HCT116 (cell line): ENCODE results near the gene CRB1. TPM values are rescaled to one million over a fixed set of nuclear protein-coding genes. Genes with fewer than 3 reads are reported as not detected.

Experiments
- ATAC-seq: fragments of 200-7000 bp; cut with Tn5 transposase; 2 replicates; pipeline ENCODE4 v1.9.1; 2020; ENCODE audit warnings: mild to moderate bottlenecking, moderate library complexity
- BruUV-seq: library from RNA; stranded (reverse); fragments of 400-500 nt; replicated peaks from 2 replicates; lab custom pipeline; 2021; lab: Mats Ljungman, UMichigan
- CTCF ChIA-PET: fragments of 300-600 bp; sonication (Branson Sonifier 250); formaldehyde crosslinking; loops from one replicate; lab custom pipeline; 2021; ENCODE audit warnings: antibody characterized with exemption; lab: Charles Lee
- POLR2A ChIA-PET: fragments of 300-600, 350-600 bp; sonication (Branson Sonifier 250); formaldehyde crosslinking; loops from one replicate; lab custom pipeline; 2021; ENCODE audit warnings: antibody characterized with exemption; lab: Charles Lee
- RAD21 ChIA-PET, 2 experiments: fragments of 300-600 bp; sonication (Branson Sonifier 250); formaldehyde crosslinking; loops; one replicate each; lab custom pipeline; 2023; ENCODE audit warnings: low total read pairs in 2 of 2; ENCODE audit not compliant: uncharacterized antibody in 2 of 2, unreplicated experiment in 2 of 2, low non-redundant PET in 1 of 2; lab: Charles Lee
- DNase-seq: peaks from one replicate; pipeline ENCODE4 v3.0.0-alpha.2; 2010; ENCODE audit warnings: low read depth, low spot score
- H2AFZ ChIP-seq: fragments of 200-600 bp; shearing (Covaris generic), sonication (generic); 2 replicates; pipeline ENCODE4 v1.6.1; 2017; ENCODE audit warnings: low read depth, mixed run types, mixed read lengths, antibody characterized with exemption, low read length; ENCODE audit not compliant: poor library complexity, severe bottlenecking
- H3K27ac ChIP-seq: 2 replicates; pipeline ENCODE4 v1.5.1; 2012; ENCODE audit warnings: low read depth, low read length
- H3K27me3 ChIP-seq: fragments of 200-600 bp; sonication (generic); 2 replicates; pipeline ENCODE4 v1.6.1; 2016; ENCODE audit warnings: mixed run types, low read length, mixed read lengths; ENCODE audit not compliant: insufficient read depth
- H3K36me3 ChIP-seq, 2 experiments: fragments of 200-500 bp in 1 of 2; fragments of 200-600 bp in 1 of 2; sonication (Bioruptor generic) in 1 of 2; sonication (generic) in 1 of 2; 2 replicates each; pipeline versions ENCODE4 v1.5.1 to v1.6.1; 2014 to 2016; ENCODE audit warnings: low read length in 2 of 2, inconsistent platforms in 1 of 2, mixed read lengths in 1 of 2, mixed run types in 1 of 2; ENCODE audit not compliant: insufficient read depth in 2 of 2, control insufficient read depth in 1 of 2
- H3K4me1 ChIP-seq, 2 experiments: fragments of 200-600 bp in 1 of 2; sonication (generic) in 1 of 2; 2 replicates each; pipeline versions ENCODE4 v1.5.1 to v1.6.1; 2012 to 2017; ENCODE audit warnings: low read length in 2 of 2, inconsistent platforms in 1 of 2, mild to moderate bottlenecking in 1 of 2, mixed read lengths in 1 of 2, mixed run types in 1 of 2, moderate library complexity in 1 of 2; ENCODE audit not compliant: insufficient read depth in 2 of 2, control insufficient read depth in 1 of 2
- H3K4me2 ChIP-seq: fragments of 200-600 bp; sonication (generic); 2 replicates; pipeline ENCODE4 v1.6.1; 2017; ENCODE audit warnings: mixed run types, low read length, mixed read lengths
- H3K4me3 ChIP-seq, 2 experiments: fragments of 200-600 bp in 1 of 2; sonication (generic) in 1 of 2; replicated peaks in 1 of 2; 2 replicates each; pipeline ENCODE4 v1.5.1; 2011 to 2016; ENCODE audit warnings: low read length in 2 of 2, control low read depth in 1 of 2, low read depth in 1 of 2, mild to moderate bottlenecking in 1 of 2, mixed read lengths in 1 of 2, mixed run types in 1 of 2
- H3K79me2 ChIP-seq: fragments of 200-600 bp; sonication (generic); 2 replicates; pipeline ENCODE4 v1.6.1; 2017; ENCODE audit warnings: mild to moderate bottlenecking, mixed run types, low read length, moderate library complexity, mixed read lengths; ENCODE audit not compliant: insufficient read depth
- H3K9ac ChIP-seq: fragments of 200-600 bp; sonication (generic); 2 replicates; pipeline ENCODE4 v1.6.1; 2016; ENCODE audit warnings: low read length, mixed read lengths
- H3K9me2 ChIP-seq: fragments of 200-600 bp; sonication (generic), shearing (Covaris generic); 2 replicates; pipeline ENCODE4 v1.6.1; 2017; ENCODE audit warnings: mixed run types, mild to moderate bottlenecking, moderate library complexity; ENCODE audit not compliant: insufficient read depth
- H3K9me3 ChIP-seq, 2 experiments: fragments of 200-500 bp in 1 of 2; fragments of 200-600 bp in 1 of 2; sonication (Bioruptor generic) in 1 of 2; sonication (generic) in 1 of 2; 2 replicates each; pipeline ENCODE4 v1.6.1; 2014 to 2017; ENCODE audit warnings: low read length in 2 of 2, mixed read lengths in 2 of 2, inconsistent platforms in 1 of 2, low read depth in 1 of 2, mild to moderate bottlenecking in 1 of 2, mixed run types in 1 of 2, moderate library complexity in 1 of 2; ENCODE audit not compliant: control insufficient read depth in 1 of 2, insufficient read depth in 1 of 2
- H4K20me1 ChIP-seq: fragments of 200-600 bp; sonication (generic), shearing (Covaris generic); 2 replicates; pipeline ENCODE4 v1.6.1; 2017; ENCODE audit warnings: mixed run types, mild to moderate bottlenecking, moderate library complexity; ENCODE audit not compliant: insufficient read depth
- ATF3 ChIP-seq: IDR thresholded peaks from 2 replicates; pipeline ENCODE4 v1.6.1; 2012
- CBX3 ChIP-seq: IDR thresholded peaks from 2 replicates; pipeline ENCODE4 v1.6.1; 2012; ENCODE audit warnings: low read depth
- CTCF ChIP-seq, 3 experiments: fragments of 200-600 bp in 1 of 3; sonication (generic) in 1 of 3; IDR thresholded peaks in 2 of 3; conservative IDR thresholded peaks in 1 of 3; 2 replicates each; pipeline ENCODE4 v1.5.1; 2012 to 2017; ENCODE audit warnings: low read depth in 2 of 3, low read length in 2 of 3, antibody characterized with exemption in 1 of 3, borderline replicate concordance in 1 of 3, control low read depth in 1 of 3, mild to moderate bottlenecking in 1 of 3, mixed read lengths in 1 of 3, mixed run types in 1 of 3, moderate library complexity in 1 of 3; ENCODE audit not compliant: insufficient read depth in 1 of 3
- ELF1 ChIP-seq: IDR thresholded peaks from 2 replicates; pipeline ENCODE4 v1.6.1; 2012; ENCODE audit warnings: low read depth, borderline replicate concordance
- EZH2 ChIP-seq: fragments of 200-600 bp; sonication (generic); IDR thresholded peaks from 2 replicates; pipeline ENCODE4 v1.6.1; 2017; ENCODE audit warnings: antibody characterized with exemption, mixed run types
- EZH2phosphoT487 ChIP-seq: fragments of 200-600 bp; IDR thresholded peaks from 2 replicates; pipeline ENCODE4 v1.6.1; 2018; ENCODE audit warnings: antibody characterized with exemption, borderline replicate concordance
- JUND ChIP-seq: IDR thresholded peaks from 2 replicates; pipeline ENCODE4 v1.6.1; 2012
- POLR2AphosphoS5 ChIP-seq: IDR thresholded peaks from 2 replicates; pipeline ENCODE4 v1.6.1; 2011; ENCODE audit warnings: mild to moderate bottlenecking, low read depth, low read length, moderate library complexity
- REST ChIP-seq: IDR thresholded peaks from 2 replicates; pipeline ENCODE4 v1.6.1; 2012; ENCODE audit warnings: low read depth
- SIN3A ChIP-seq: IDR thresholded peaks from 2 replicates; pipeline ENCODE4 v1.6.1; 2012; ENCODE audit warnings: low read depth
- SP1 ChIP-seq: IDR thresholded peaks from 2 replicates; pipeline ENCODE4 v1.6.1; 2012; ENCODE audit warnings: low read depth
- SRF ChIP-seq: IDR thresholded peaks from 2 replicates; pipeline ENCODE4 v1.6.1; 2012; ENCODE audit warnings: low read depth
- ZFX ChIP-seq: fragments of 450-650 bp; IDR thresholded peaks from 2 replicates; pipeline ENCODE4 v1.6.1; 2017
- ZNF274 ChIP-seq: fragments of 200-500 bp; sonication (Bioruptor generic); IDR thresholded peaks from 2 replicates; pipeline ENCODE4 v1.6.1; 2014; ENCODE audit warnings: mild to moderate bottlenecking, low read depth, low read length, inconsistent platforms
- intact Hi-C: fragments of 100-400 bp; cut with micrococcal nuclease; formaldehyde crosslinking; loops from 2 replicates; pipeline ENCODE4 v1.10.0; 2022
- total RNA-seq: library from RNA; stranded (reverse); gene quantifications from one replicate; pipeline ENCODE4 v1.2.1, GENCODE V29; 2021; ENCODE audit not compliant: unreplicated experiment

CRB1 gene
- total RNA-seq, 1 experiment from 2014 or later: 0.07 TPM

- Histone ChIP-seq H4K20me1 (no peaks in the 10 kb centered on the region; the same call in 1 of the 2 replicates), H3K9me3 (no peaks in the 10 kb centered on the region), H3K9ac (no peak overlapping the region), H3K27me3 (no peaks in the 10 kb centered on the region), H3K4me1 (no peaks in the 10 kb centered on the region), H3K9me2 (no peaks in the 10 kb centered on the region), H2AFZ (no peak overlapping the region), H3K79me2 (no peaks in the 10 kb centered on the region), H3K36me3 (no peaks in the 10 kb centered on the region), H3K4me3 (no peak overlapping the region), H3K4me2 (no peak overlapping the region), H3K27ac (no peak overlapping the region)
- DNase-seq (no peak), ATAC-seq (no peak)
- intact Hi-C loops: no loop called here
- no peak for TF ChIP-seq REST
- no peak for TF ChIP-seq ELF1
- TF ChIP-seq JUND: no peak
- TF ChIP-seq SRF: no peak
- POLR2A ChIA-PET: no interaction called here
- RAD21 ChIA-PET: no interaction called here
- CTCF ChIA-PET: no interaction called here
- no TSS peak for BruUV-seq
Observed at GRCh38 chr1:197463142-197463541, 195.1 kb downstream of the CRB1 start.

GRCh38 chr1:197464044-197464443 is 196.0 kb downstream of the CRB1 start:
- ChIA-PET CTCF (no interaction called here), POLR2A (no interaction called here), RAD21 (no interaction called here)
- Histone ChIP-seq H3K9ac (no peak overlapping the region), H3K4me1 (no peaks in the 10 kb centered on the region), H3K79me2 (no peaks in the 10 kb centered on the region), H3K4me2 (no peak overlapping the region), H3K9me3 (no peaks in the 10 kb centered on the region), H3K27ac (no peak overlapping the region), H3K36me3 (no peaks in the 10 kb centered on the region), H3K4me3 (no peak overlapping the region), H3K9me2 (no peaks in the 10 kb centered on the region), H3K27me3 (no peaks in the 10 kb centered on the region), H4K20me1 (no peaks in the 10 kb centered on the region; the same call in 1 of the 2 replicates), H2AFZ (no peak overlapping the region)
- no TSS peak for BruUV-seq
- ATAC-seq (no peak), DNase-seq (no peak)
- intact Hi-C loops: no loop called here
- no peak for TF ChIP-seq JUND
- no peak for TF ChIP-seq ATF3
- no peak for TF ChIP-seq ELF1
- TF ChIP-seq CBX3: no peak
- no peak for TF ChIP-seq CTCF (IDR thresholded peaks at IDR 0.05 in 2 of 3, conservative IDR thresholded peaks at IDR 0.05 in 1 of 3; ENCODE audit: borderline replicate concordance in 1 of 3, insufficient read depth in 1 of 3, low read depth in 2 of 3, low read length in 2 of 3)
- no peak for TF ChIP-seq SP1
- no peak for TF ChIP-seq EZH2
- no peak for TF ChIP-seq ZFX
- no peak for TF ChIP-seq SIN3A
- no peak for TF ChIP-seq POLR2AphosphoS5
- TF ChIP-seq ZNF274: no peak
- TF ChIP-seq EZH2phosphoT487: no peak
